H1 (cell line): ENCODE data around the gene PCDH9. TPM values are rescaled to one million over a fixed set of nuclear protein-coding genes. Genes with fewer than 3 reads are reported as not detected.

Experiments used
- CTCF ChIA-PET: fragments of 300-600 bp; sonication (Branson Sonifier 250); formaldehyde crosslinking; loops from one replicate; lab custom pipeline; 2021; ENCODE audit not compliant: partially characterized antibody; lab: Charles Lee
- POLR2A ChIA-PET: fragments of 300-600 bp; sonication (Branson Sonifier 250); formaldehyde crosslinking; loops from one replicate; lab custom pipeline; 2021; ENCODE audit warnings: inconsistent platforms; ENCODE audit not compliant: partially characterized antibody; lab: Charles Lee
- DNase-seq, 2 experiments: peaks; one replicate each; pipeline versions ENCODE4 v3.0.0 to v3.0.0-alpha.2; 2010 to 2022; ENCODE audit warnings: low spot score in 2 of 2, low read depth in 1 of 2, mixed read lengths in 1 of 2
- FAIRE-seq: peaks from 2 replicates; lab custom pipeline; 2011; peaks lifted over from hg19 to GRCh38; lab: Jason Lieb, UNC
- H2AFZ ChIP-seq: 2 replicates; pipeline ENCODE4 v1.8.1; 2012; ENCODE audit warnings: low read length, inconsistent platforms
- H2AK5ac ChIP-seq: 2 replicates; pipeline ENCODE4 v1.6.1; 2013; ENCODE audit warnings: low read depth, low read length
- H2BK120ac ChIP-seq: replicated peaks from 2 replicates; pipeline ENCODE3; 2013; ENCODE audit warnings: low read depth, low read length, inconsistent platforms
- H2BK12ac ChIP-seq: 2 replicates; pipeline ENCODE4 v1.6.1; 2013; ENCODE audit warnings: low read depth, low read length
- H2BK15ac ChIP-seq: 2 replicates; pipeline ENCODE4 v1.6.1; 2013; ENCODE audit warnings: low read length
- H2BK20ac ChIP-seq: 2 replicates; pipeline ENCODE4 v1.6.1; 2013; ENCODE audit warnings: low read length
- H2BK5ac ChIP-seq: 2 replicates; pipeline ENCODE4 v1.6.1; 2013; ENCODE audit warnings: low read depth, low read length
- H3K14ac ChIP-seq: 2 replicates; pipeline ENCODE4 v1.6.1; 2013; ENCODE audit warnings: inconsistent platforms; ENCODE audit not compliant: insufficient read length
- H3K18ac ChIP-seq: 2 replicates; pipeline ENCODE4 v1.6.1; 2013; ENCODE audit warnings: low read length; ENCODE audit errors: extremely low read depth
- H3K23ac ChIP-seq: 2 replicates; pipeline ENCODE4 v1.6.1; 2013; ENCODE audit warnings: inconsistent platforms; ENCODE audit not compliant: insufficient read length
- H3K23me2 ChIP-seq: 2 replicates; pipeline ENCODE4 v1.6.1; 2013; ENCODE audit warnings: low read depth, low read length
- H3K27ac ChIP-seq: 2 replicates; pipeline ENCODE4 v1.6.1; 2011; ENCODE audit warnings: low read depth, low read length, inconsistent platforms
- H3K27me3 ChIP-seq, 4 experiments: replicated peaks in 1 of 4; 1 replicate in 1 of 4; 2 replicates in 3 of 4; pipeline versions ENCODE4 v1.6.1 to v1.8.1; 2011 to 2013; ENCODE audit warnings: low read length in 3 of 4, mild to moderate bottlenecking in 3 of 4, inconsistent platforms in 2 of 4, mixed read lengths in 2 of 4, moderate library complexity in 1 of 4; ENCODE audit not compliant: control insufficient read depth in 3 of 4, insufficient read depth in 3 of 4; ENCODE audit errors: extremely low read depth in 1 of 4
- H3K36me3 ChIP-seq, 4 experiments: 2 replicates each; pipeline versions ENCODE4 v1.6.1 to v1.8.1; 2011 to 2013; ENCODE audit warnings: mild to moderate bottlenecking in 4 of 4, low read length in 3 of 4, moderate library complexity in 2 of 4, control low read depth in 1 of 4, inconsistent platforms in 1 of 4; ENCODE audit not compliant: insufficient read depth in 4 of 4, control insufficient read depth in 2 of 4
- H3K4ac ChIP-seq: replicated peaks from 2 replicates; pipeline ENCODE3; 2013; ENCODE audit warnings: low read length, low read depth, mixed read lengths, inconsistent platforms; ENCODE audit not compliant: insufficient read length
- H3K4me1 ChIP-seq, 4 experiments: replicated peaks in 1 of 4; 1 replicate in 1 of 4; 2 replicates in 3 of 4; pipeline versions ENCODE4 v1.6.1 to v1.8.1; 2011 to 2013; ENCODE audit warnings: low read length in 3 of 4, inconsistent platforms in 2 of 4, mixed read lengths in 1 of 4; ENCODE audit not compliant: insufficient read depth in 4 of 4, control insufficient read depth in 3 of 4
- H3K4me2 ChIP-seq, 2 experiments: 2 replicates each; pipeline versions ENCODE4 v1.6.1 to v1.8.1; 2011 to 2013; ENCODE audit warnings: low read depth in 2 of 2, low read length in 2 of 2, control low read depth in 1 of 2, inconsistent platforms in 1 of 2, mild to moderate bottlenecking in 1 of 2; ENCODE audit not compliant: insufficient read depth in 1 of 2
- H3K4me3 ChIP-seq, 4 experiments: fragments of 200-600, 300-600 bp in 1 of 4; sonication (generic), shearing (Covaris generic), sonication (Bioruptor Twin) in 1 of 4; 2 replicates each; pipeline versions ENCODE4 v1.5.1 to v1.8.1; 2011 to 2016; ENCODE audit warnings: low read length in 4 of 4, low read depth in 3 of 4, control low read depth in 2 of 4, inconsistent platforms in 2 of 4, mild to moderate bottlenecking in 2 of 4, mixed read lengths in 1 of 4, moderate library complexity in 1 of 4; ENCODE audit not compliant: insufficient read depth in 2 of 4; ENCODE audit errors: extremely low read depth in 1 of 4
- H3K56ac ChIP-seq: replicated peaks from 2 replicates; pipeline ENCODE3; 2013; ENCODE audit warnings: low read depth, mild to moderate bottlenecking, mixed read lengths, low read length, inconsistent platforms; ENCODE audit not compliant: insufficient read length
- H3K79me1 ChIP-seq: 2 replicates; pipeline ENCODE4 v1.6.1; 2013; ENCODE audit warnings: low read depth, low read length, control low read depth
- H3K79me2 ChIP-seq, 2 experiments: 2 replicates each; pipeline versions ENCODE4 v1.6.1 to v1.8.1; 2012 to 2013; ENCODE audit warnings: low read length in 2 of 2, mild to moderate bottlenecking in 2 of 2, inconsistent platforms in 1 of 2; ENCODE audit not compliant: insufficient read depth in 2 of 2, control insufficient read depth in 1 of 2
- H3K9ac ChIP-seq, 4 experiments: replicated peaks in 1 of 4; 1 replicate in 1 of 4; 2 replicates in 3 of 4; pipeline versions ENCODE4 v1.6.1 to v1.8.1; 2011 to 2013; ENCODE audit warnings: low read depth in 3 of 4, low read length in 3 of 4, control low read depth in 2 of 4, mild to moderate bottlenecking in 2 of 4, moderate library complexity in 2 of 4, inconsistent platforms in 1 of 4; ENCODE audit errors: extremely low read depth in 1 of 4
- H3K9me3 ChIP-seq, 2 experiments: 2 replicates each; pipeline versions ENCODE4 v1.6.1 to v1.8.1; 2012 to 2013; ENCODE audit warnings: mild to moderate bottlenecking in 2 of 2, moderate library complexity in 2 of 2, control low read depth in 1 of 2, inconsistent platforms in 1 of 2, low read depth in 1 of 2, low read length in 1 of 2, mixed read lengths in 1 of 2; ENCODE audit not compliant: insufficient read depth in 2 of 2
- H4K20me1 ChIP-seq, 2 experiments: replicated peaks in 1 of 2; 2 replicates each; pipeline versions ENCODE3 to v1.8.1; 2011 to 2013; ENCODE audit warnings: inconsistent platforms in 2 of 2, low read length in 2 of 2, mild to moderate bottlenecking in 1 of 2; ENCODE audit not compliant: insufficient read depth in 2 of 2, control insufficient read depth in 1 of 2
- H4K5ac ChIP-seq: 2 replicates; pipeline ENCODE4 v1.6.1; 2013; ENCODE audit warnings: low read length, low read depth, mixed read lengths, inconsistent platforms; ENCODE audit not compliant: insufficient read length
- H4K8ac ChIP-seq: 2 replicates; pipeline ENCODE4 v1.8.0; 2013; ENCODE audit warnings: mild to moderate bottlenecking, moderate library complexity, low read length, inconsistent platforms; ENCODE audit not compliant: insufficient read depth; ENCODE audit errors: extremely low read depth
- H4K91ac ChIP-seq: replicated peaks from 2 replicates; pipeline ENCODE3; 2013; ENCODE audit warnings: low read length, mixed read lengths, inconsistent platforms; ENCODE audit not compliant: insufficient read length
- ASH2L ChIP-seq: fragments of 200-600, 300-600 bp; sonication (generic); IDR thresholded peaks from one replicate; pipeline ENCODE4 v1.7.1; 2017; ENCODE audit warnings: low read length
- BRCA1 ChIP-seq: IDR thresholded peaks from 2 replicates; pipeline ENCODE4 v1.6.1; 2012; ENCODE audit warnings: low read depth, low read length, improper control_type of control experiment
- CHD1 ChIP-seq: IDR thresholded peaks from 2 replicates; pipeline ENCODE4 v1.6.1; 2012; ENCODE audit warnings: low read depth, low read length, improper control_type of control experiment
- GABPA ChIP-seq: IDR thresholded peaks from 2 replicates; pipeline ENCODE4 v1.6.1; 2011; ENCODE audit warnings: mild to moderate bottlenecking, low read length, moderate library complexity, borderline replicate concordance; ENCODE audit not compliant: insufficient read depth
- KDM4A ChIP-seq: IDR thresholded peaks from one replicate; pipeline ENCODE4 v1.7.1; 2012; ENCODE audit warnings: low read depth, mild to moderate bottlenecking, moderate library complexity, low read length, inconsistent platforms; ENCODE audit not compliant: severe bottlenecking
- KDM5A ChIP-seq: fragments of 200-600 bp; IDR thresholded peaks from 2 replicates; pipeline ENCODE4 v1.7.1; 2012; ENCODE audit warnings: mild to moderate bottlenecking, low read length, inconsistent platforms, mixed read lengths
- WGBS, 2 experiments: shearing (Covaris generic) in 1 of 2; methylation state at CpG; one replicate each; pipeline versions ENCODE4 v1.1.6 to v1.1.7; 2013 to 2015; ENCODE audit warnings: low lambda C conversion rate in 2 of 2, mixed read lengths in 2 of 2, inconsistent platforms in 1 of 2, low coverage in 1 of 2, missing lambda C conversion rate in 1 of 2; ENCODE audit not compliant: insufficient replicate concordance in 2 of 2, insufficient coverage in 1 of 2, insufficient read length in 1 of 2; ENCODE audit errors: extremely low coverage in 1 of 2, missing lambda C conversion rate in 1 of 2; 5-methylcytosine and 5-hydroxymethylcytosine counted together
- polyA plus RNA-seq, 7 experiments: library from polyadenylated mRNA; depleted of rRNA in 3 of 7; stranded (reverse) in 5 of 7; unstranded in 2 of 7; fragments of >200 nt in 5 of 7; fragments of 200-250 nt in 2 of 7; gene quantifications; 1 replicate in 5 of 7; 2 replicates in 1 of 7; 4 replicates in 1 of 7; pipeline versions ENCODE4 v1.2.1 to v1.2.3, GENCODE V29; 2011 to 2013; ENCODE audit warnings: missing spikeins in 2 of 7, mixed read lengths in 2 of 7
- total RNA-seq: library from RNA; stranded (reverse); fragmentation: NEBNext Ultra II Directional; extraction: Animal tissue kit (Norgen Biotek cat#: 25700); gene quantifications from 2 replicates; pipeline ENCODE4 v1.2.1, GENCODE V29; 2021

PCDH9 gene
- total and polyA plus RNA-seq, 2 of the 8 experiments (the other 6 are each of a cell fraction or from before 2014, with no cell fraction given) = 0.12 to 0.60 TPM

DNA sequence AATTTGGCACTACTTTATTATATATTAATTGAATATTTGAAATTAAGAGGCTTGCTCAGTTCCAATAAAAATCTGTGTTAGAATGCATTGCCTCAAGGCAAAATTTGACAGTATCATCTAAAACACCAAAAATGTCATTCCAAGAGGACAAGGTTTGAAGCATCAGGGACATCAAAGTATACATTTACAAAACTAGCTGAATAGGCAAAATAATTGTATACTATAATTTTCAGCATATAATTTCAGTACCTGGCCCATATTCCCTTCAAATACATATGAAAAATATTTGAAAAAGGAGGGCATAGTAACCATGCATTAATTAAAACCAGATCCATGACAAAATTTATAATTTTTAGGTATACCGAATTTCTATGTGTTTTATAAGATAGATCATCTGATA, 963.8 kb downstream of the PCDH9 start:
- Histone ChIP-seq H2AFZ (no peak overlapping the region), H3K4me1 (no peaks in the 10 kb centered on the region), H2BK5ac (no peak overlapping the region), H3K23ac (no peak overlapping the region)
- TF ChIP-seq BRCA1 (no peak), KDM4A (no peak), GABPA (no peak), CHD1 (no peak), ASH2L (no peak), KDM5A (no peak)
- TF ChIP-seq, all 59 proteins: peak for 0
- WGBS, 2 experiments = 88% methylated on average over 1 of the region's 1 CpG; no CpG with 5 or more reads in 1 of the 2 experiments
- H2BK20ac ChIP-seq = no peak overlapping the region
- H3K79me2 ChIP-seq = no peaks in the 10 kb centered on the region
- H4K20me1 ChIP-seq = no peaks in the 10 kb centered on the region
- no peak overlapping the region for H2BK12ac ChIP-seq
- no peak overlapping the region for H3K14ac ChIP-seq
- no peak overlapping the region for H3K4ac ChIP-seq
- no peak overlapping the region for H4K5ac ChIP-seq
- no peak overlapping the region for H3K56ac ChIP-seq
- no peak overlapping the region for H4K8ac ChIP-seq
- no peak overlapping the region for H3K4me2 ChIP-seq
- no peak overlapping the region for H3K9ac ChIP-seq
- CTCF ChIA-PET = interaction anchor here (0.7 to 1.1 kb wide), 2 partner anchors 253 to 503 kb away, joined by 3 to 4 read pairs; no protein-coding TSS in a partner anchor
- H2BK120ac ChIP-seq = no peak overlapping the region
- H2AK5ac ChIP-seq = no peak overlapping the region
- no peaks in the 10 kb centered on the region for H3K27me3 ChIP-seq
- POLR2A ChIA-PET = no interaction called here
- no peaks in the 10 kb centered on the region for H3K9me3 ChIP-seq
- no peak overlapping the region for H3K27ac ChIP-seq
- no peak overlapping the region for H3K4me3 ChIP-seq
- FAIRE-seq (no peak), DNase-seq (no peak)
- no peak overlapping the region for H3K18ac ChIP-seq
- H3K36me3 ChIP-seq = no peaks in the 10 kb centered on the region
- no peaks in the 10 kb centered on the region for H3K79me1 ChIP-seq
- H2BK15ac ChIP-seq = no peak overlapping the region
- H3K23me2 ChIP-seq = no peaks in the 10 kb centered on the region
- H4K91ac ChIP-seq = no peak overlapping the region
